NCI-H146 (cell line): ENCODE results near the gene CIITA.
A peak's percentile ranks its signal among the peaks of the same experiment; 100 is the strongest.

Experiments used
- DNase-seq: peaks from one replicate; lab custom pipeline; 2025; lab: John Stamatoyannopoulos, UW

Gene CIITA

GRCh38 chr16:10878644-10879501 is 1.9 kb downstream of the CIITA start:
- DNase-seq, result peak; percentile 12

DNA sequence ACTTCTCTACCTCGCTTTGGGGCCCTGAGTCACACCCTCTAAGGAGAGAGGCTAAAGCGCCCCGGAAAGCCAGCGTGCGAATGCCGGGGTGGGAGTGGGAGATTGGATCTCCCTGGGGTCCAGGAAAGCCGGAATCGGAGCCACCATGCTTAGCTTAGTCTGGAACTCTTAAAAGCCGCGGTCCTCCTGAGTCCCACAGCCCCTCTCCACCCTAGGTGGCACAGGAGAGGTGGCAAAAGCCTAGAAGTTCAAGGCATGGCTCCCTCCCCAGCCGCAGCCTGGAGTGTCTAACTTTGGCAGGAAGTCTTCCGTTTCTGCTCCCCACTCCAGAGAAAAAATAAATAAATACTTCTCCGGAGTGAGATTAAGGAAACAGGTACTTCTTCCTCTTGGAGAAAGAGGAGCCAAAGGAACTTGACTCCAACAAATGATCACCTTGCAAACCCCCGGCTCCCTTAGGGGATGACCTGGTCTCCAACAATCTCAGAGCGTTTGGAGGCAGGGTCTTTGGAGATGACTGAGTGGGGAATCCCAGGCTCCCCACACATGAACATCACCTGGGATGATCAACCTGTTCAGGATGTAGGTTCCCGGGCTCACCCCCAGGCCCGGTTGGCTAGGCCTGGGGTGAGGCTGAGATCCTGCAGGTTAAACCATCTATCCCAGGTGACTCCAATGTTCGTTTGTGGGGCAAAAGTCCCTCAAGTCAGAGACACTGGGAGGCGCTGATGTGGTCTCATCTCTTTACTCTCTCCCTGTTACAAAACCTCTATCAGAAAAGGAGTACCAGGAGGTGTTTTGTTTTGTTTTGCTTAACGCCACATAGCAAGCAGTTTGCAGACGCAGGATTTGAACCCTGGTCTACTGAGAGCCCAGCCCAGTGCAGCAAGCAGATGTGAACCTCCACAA is 2.9 kb downstream of the CIITA start:
- no peak for DNase-seq

DNA sequence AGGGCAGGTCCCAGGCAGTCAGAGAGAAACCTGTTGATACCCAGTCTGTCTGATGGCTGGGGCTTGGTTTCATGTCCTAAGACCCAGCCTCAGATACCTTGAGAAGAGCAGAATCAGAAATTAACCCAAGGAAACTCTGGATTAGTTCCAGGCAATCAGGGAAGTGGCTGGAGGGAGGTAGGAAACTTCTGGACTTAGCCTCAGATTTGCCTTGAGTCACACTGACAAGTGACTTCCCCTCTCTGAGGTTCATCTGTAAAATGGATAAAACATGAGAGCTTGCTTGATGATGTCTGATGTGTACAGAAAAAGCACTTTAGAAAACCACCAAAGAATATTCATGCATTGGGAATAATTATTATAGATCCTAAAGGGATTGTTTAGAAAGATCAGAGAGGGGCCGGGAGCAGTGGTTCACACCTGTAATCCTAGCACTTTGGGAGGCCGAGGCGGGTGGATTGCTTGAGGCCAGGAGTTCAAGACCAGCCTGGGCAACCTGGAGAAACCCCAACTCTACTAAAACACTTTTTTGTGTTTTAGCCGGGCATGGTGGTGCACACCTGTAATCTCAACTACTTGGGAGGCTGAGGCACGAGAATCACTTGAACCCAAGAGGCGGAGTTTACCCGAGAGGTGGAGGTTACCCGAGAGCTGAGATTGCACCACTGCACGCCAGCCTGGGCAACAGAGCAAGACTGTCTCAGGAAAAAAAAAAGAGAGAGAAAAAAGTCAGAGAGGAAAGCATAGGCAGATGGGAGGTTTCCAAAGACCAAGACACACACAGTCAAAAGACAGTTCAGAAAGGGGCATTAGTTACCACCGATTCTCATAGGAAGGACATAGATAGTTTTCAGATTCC is 3.8 kb downstream of the CIITA start:
- no peak for DNase-seq

GRCh38 chr16:10881479-10882030 is 4.6 kb downstream of the CIITA start:
- no peak for DNase-seq

- DNase-seq, result no peak
These were observed 6.0 kb downstream of the CIITA start for GRCh38 chr16:10883004-10883403.

DNA sequence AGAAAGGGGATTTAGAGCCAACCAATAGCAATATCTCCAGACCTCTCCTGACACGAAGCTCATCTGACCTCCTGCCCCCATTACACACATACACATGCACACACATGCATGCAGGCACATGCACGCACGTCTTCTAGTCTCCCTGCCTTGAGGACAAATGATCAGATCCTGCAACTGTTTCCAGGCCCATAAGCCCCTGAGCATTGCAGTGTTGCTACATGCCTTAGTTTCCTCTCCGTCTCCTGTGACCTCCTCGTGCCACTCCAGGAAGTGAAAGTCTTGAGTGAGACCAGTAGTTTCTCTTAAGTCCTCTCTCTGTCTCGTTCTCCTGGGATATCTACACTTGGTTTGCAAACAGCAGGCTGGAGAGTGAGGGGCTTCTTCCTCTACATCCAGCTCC is 8.2 kb downstream of the CIITA start:
- DNase-seq, result no peak

DNA sequence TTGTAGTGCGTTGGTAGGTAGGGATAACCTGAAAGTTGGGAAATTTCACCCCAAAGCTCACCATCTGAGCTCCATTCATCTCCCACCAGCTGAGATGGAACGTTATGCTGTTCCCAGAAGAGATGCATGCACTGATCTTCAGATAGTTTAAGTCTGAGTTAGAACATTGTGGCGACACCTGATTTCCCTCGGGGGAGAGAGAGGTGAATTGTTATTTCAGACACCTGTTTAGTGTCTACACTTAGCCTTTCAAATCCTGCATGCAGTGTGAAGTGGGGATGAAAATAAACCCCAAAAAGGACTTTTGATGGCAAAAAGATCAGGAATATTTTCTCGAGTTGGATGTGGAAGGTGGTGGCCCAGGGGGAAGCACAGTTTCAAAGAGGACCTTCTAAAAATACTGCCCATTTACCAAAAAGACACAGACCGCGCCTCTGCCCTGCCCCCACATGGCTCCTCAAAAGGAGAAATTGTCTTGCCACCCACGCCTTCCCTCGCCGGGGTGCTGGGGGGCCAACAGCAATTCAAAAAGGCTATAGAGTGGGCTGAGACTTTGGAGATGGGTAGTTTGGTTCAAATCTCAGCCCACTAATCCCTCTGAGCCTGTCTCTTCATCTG is 11.4 kb downstream of the CIITA start:
- DNase-seq, result no peak

DNA sequence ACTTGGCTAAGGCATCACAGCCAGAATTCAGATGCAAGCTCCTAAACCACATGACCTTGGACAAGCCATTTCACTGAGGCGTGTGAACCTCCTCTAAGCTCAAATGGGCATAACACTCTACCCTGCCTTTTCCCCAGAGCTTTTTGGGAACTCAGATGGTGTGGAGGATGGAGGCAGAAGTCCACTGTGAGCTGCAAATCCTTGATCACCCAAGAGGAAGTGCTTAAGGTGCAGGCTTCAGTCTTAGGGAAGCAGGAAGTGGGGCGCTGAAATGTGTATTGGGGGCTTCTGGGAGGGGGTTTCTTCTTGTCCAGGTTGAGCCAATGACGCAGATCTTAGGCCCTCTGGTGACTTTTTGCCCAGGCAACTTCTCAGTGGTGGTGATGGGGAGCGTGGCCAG is 12.9 kb downstream of the CIITA start:
- no peak for DNase-seq

- no peak for DNase-seq
These were observed 15.8 kb downstream of the CIITA start for GRCh38 chr16:10892782-10893318.

- DNase-seq, result no peak
These were observed 18.3 kb downstream of the CIITA start for GRCh38 chr16:10895053-10895946.

- no peak for DNase-seq
These were observed 19.2 kb downstream of the CIITA start for GRCh38 chr16:10896165-10896564.

DNA sequence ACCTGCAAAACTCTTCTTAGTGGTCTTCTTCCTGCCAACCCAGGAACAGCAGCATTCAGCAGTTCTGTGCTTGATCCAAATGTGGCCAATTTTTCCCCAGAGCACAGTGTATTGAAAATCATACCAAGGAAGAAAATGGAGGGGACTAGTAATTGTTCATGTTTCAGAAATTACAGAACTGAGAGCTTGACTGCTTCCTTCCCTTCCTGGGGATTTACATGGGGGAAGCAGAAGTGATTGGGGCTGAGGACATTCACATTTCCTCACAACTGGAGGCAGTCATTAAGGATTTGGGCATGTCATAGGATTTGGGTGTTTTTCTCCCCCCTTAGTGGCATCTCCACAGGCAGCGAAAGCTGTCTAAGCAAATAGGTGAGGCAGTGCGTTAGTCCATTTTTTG is 19.7 kb downstream of the CIITA start:
- no peak for DNase-seq

DNA sequence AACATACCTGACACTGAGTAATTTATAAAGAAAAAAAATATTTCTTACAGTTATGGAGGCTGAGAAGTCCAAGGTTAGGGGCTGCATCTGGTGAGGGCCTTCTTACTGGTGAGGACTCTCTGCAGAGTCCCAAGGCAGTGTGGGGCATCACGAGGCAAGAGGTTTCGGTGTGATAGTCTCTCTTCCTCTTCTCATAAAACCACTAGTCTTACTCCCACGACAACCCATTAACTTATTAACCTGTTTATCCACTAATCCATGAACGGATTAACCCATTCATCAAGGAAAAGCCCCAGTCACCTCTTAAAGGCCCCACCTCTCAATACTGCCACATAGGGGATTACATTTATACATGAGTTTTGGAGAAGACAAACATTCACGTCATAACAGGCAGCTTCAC is 20.1 kb downstream of the CIITA start:
- DNase-seq, result no peak

GRCh38 chr16:10902999-10903398 is 26.0 kb downstream of the CIITA start:
- DNase-seq, result no peak

- DNase-seq, result no peak
These were observed 29.5 kb downstream of the CIITA start for GRCh38 chr16:10906482-10906881.

DNA sequence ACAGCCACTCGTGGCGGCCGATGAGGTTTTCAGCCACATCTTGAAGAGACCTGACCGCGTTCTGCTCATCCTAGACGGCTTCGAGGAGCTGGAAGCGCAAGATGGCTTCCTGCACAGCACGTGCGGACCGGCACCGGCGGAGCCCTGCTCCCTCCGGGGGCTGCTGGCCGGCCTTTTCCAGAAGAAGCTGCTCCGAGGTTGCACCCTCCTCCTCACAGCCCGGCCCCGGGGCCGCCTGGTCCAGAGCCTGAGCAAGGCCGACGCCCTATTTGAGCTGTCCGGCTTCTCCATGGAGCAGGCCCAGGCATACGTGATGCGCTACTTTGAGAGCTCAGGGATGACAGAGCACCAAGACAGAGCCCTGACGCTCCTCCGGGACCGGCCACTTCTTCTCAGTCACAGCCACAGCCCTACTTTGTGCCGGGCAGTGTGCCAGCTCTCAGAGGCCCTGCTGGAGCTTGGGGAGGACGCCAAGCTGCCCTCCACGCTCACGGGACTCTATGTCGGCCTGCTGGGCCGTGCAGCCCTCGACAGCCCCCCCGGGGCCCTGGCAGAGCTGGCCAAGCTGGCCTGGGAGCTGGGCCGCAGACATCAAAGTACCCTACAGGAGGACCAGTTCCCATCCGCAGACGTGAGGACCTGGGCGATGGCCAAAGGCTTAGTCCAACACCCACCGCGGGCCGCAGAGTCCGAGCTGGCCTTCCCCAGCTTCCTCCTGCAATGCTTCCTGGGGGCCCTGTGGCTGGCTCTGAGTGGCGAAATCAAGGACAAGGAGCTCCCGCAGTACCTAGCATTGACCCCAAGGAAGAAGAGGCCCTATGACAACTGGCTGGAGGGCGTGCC is 30.1 kb downstream of the CIITA start:
- DNase-seq, result no peak

DNA sequence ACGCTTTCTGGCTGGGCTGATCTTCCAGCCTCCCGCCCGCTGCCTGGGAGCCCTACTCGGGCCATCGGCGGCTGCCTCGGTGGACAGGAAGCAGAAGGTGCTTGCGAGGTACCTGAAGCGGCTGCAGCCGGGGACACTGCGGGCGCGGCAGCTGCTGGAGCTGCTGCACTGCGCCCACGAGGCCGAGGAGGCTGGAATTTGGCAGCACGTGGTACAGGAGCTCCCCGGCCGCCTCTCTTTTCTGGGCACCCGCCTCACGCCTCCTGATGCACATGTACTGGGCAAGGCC is 30.7 kb downstream of the CIITA start:
- DNase-seq, result no peak

- DNase-seq, result no peak
These were observed 34.3 kb downstream of the CIITA start for GRCh38 chr16:10911267-10911666.

GRCh38 chr16:10916534-10916933 is 39.5 kb downstream of the CIITA start:
- no peak for DNase-seq
